HG03571 (cell line): ENCODE data around the gene URGCP.
"Not testable (repeated sequence)": the region's sequence is repeated elsewhere in the genome, so short reads cannot be mapped to it uniquely, and the experiment has no call there.

Experiments used
- ATAC-seq: cut with Tn5 transposase; IDR thresholded peaks from one replicate; pipeline ENCODE4 v1.9.1; 2021; ENCODE audit not compliant: unreplicated experiment

Gene URGCP

DNA sequence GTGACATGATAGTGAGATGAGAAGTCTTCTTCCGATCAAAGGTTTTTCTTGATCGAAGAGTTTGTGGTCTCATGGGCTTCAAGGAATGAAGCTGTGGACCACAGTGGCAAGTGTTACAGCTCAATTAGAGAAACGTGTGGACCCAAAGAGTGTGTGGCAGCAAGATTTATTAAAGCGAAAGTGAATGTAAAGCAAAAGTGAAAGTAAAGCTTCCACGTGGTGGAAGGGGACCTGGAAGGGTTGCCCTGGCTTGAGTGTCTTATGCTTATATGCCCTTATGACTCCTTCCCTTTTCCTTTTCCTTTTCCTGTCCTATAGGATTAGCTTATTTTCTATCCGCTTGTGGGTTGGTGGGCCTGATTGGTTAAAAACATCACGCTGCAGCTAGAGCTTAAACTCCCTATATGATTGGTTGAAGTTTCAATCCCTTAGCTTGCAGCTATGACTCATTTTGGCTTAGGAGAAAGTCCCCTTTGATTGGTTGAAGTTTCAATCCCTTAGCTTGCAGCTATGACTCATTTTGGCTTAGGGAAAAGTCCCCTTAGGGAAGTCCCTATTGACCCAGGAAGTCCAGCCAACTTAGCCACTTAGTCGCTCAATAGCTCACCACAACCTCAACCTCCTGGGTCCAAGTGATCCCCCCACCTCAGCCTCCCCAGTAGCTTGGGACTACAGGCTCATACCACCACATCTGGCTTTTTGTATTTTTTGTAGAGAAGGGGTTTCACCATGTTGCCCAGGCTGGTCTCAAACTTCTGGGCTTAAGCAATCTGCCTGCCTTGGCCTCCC, 71.7 kb downstream of the URGCP start:
- ATAC-seq = no peak

GRCh38 chr7:43830917-43831316, 75.5 kb downstream of the URGCP start:
- ATAC-seq = not testable (repeated sequence)
